Measurements from ENCODE around the gene SNX9. TPM values are rescaled to one million over a fixed set of nuclear protein-coding genes. Genes with fewer than 3 reads are reported as not detected.

The SNX9 gene
- total RNA-seq, 1 experiment from 2014 or later: 16.6 TPM

DNA sequence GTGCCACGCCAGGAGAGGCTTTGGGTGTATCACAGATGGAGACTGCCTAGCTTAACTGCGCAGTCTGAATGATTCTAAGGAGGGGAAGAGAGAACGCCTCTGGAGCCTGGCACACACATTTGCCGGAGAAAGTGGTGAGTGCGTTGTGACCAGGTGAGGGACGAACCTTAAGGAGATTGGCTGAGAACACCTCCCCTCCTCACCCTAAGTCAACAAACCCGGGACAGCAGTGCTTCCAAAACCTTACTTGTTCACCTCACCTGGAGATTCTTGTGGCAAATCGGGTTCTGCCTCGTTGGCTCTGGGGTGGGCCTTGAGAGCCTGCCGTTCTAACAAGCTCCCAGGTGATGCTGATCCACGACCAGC lies 168.0 kb downstream of the SNX9 start:
- CTCF ChIA-PET: interaction anchor here (0.5 kb wide), 1 partner anchor 45 kb away, joined by 3 read pairs; no protein-coding TSS in a partner anchor
- Mint-ChIP-seq H3K4me1 (ENCODE audit: low read depth, unreplicated experiment) (peaks cover 52% of the 10 kb centered on the region), H3K36me3 (ENCODE audit: insufficient read depth, unreplicated experiment) (peaks cover 17% of the 10 kb centered on the region), H3K4me3 (ENCODE audit: low read depth, unreplicated experiment) (no peak overlapping the region), H3K27ac (ENCODE audit: unreplicated experiment) (no peak overlapping the region), H3K9me3 (ENCODE audit: low read depth, unreplicated experiment) (no peaks in the 10 kb centered on the region), H3K27me3 (ENCODE audit: unreplicated experiment) (no peaks in the 10 kb centered on the region)
- intact Hi-C loops (cut with micrococcal nuclease; ENCODE audit: unreplicated experiment): no loop called here
- TF ChIP-seq, protein P1, sequence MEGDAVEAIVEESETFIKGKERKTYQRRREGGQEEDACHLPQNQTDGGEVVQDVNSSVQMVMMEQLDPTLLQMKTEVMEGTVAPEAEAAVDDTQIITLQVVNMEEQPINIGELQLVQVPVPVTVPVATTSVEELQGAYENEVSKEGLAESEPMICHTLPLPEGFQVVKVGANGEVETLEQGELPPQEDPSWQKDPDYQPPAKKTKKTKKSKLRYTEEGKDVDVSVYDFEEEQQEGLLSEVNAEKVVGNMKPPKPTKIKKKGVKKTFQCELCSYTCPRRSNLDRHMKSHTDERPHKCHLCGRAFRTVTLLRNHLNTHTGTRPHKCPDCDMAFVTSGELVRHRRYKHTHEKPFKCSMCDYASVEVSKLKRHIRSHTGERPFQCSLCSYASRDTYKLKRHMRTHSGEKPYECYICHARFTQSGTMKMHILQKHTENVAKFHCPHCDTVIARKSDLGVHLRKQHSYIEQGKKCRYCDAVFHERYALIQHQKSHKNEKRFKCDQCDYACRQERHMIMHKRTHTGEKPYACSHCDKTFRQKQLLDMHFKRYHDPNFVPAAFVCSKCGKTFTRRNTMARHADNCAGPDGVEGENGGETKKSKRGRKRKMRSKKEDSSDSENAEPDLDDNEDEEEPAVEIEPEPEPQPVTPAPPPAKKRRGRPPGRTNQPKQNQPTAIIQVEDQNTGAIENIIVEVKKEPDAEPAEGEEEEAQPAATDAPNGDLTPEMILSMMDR (IDR thresholded peaks at IDR 0.05; ENCODE audit: unreplicated experiment): no peak
- no TSS peak for BruUV-seq (replicated peaks)
- DNase-seq: no peak

DNA sequence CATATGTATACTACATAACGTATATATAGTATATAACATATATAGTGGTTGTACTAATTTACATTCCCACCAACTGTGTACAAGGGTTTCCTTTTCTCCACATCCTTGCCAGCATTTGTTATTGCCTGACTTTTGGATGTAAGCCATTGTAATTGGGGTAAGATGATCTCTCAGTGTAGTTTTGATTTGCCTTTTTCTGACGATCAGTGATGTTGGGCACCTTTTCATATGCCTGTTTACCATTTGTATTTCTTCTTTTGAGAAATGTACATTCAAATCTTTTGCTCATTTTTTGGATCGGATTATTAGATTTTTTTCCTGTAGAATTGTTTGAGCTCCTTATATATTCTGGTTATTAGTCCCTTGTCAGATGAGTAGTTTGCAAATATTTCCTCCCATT lies 170.0 kb downstream of the SNX9 start:
- TF ChIP-seq, protein P1 (IDR thresholded peaks at IDR 0.05; ENCODE audit: unreplicated experiment): no peak

DNA sequence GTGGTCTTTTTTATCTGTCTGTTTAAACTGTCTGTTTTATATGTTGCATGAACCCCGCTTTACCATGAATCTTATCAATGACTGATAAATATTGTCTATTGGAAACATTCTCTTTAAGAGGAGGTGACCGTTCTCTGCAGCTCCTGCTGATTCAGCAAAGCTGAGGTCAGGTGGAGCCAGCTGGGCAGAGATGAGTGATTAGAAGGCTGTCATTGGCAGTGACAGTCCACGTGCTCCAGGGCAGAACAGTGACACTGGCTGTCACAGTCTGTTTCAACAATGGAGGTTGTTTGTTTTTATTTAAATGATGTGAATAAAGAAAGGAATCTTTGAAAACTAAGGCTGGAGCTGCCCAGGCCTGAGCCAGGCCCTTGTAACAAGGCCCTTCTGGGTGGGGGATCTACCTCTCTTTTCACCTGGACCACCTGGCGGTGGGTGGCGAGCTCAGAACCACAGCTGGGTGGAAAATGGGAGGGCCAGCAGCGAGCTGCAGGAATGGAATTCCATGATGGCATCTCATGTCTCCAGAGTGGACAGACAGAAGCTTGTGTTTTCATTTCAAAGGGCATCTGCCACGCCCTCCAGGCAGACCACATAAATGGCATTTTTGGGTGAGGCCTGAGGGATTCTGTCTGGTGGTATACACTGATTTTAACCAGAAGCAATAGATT lies 171.2 kb downstream of the SNX9 start:
- intact Hi-C loops (cut with micrococcal nuclease; ENCODE audit: unreplicated experiment): no loop called here
- no peak overlapping the region for H3K27ac Mint-ChIP-seq (ENCODE audit: unreplicated experiment)
- peaks cover 64% of the 10 kb centered on the region for H3K4me1 Mint-ChIP-seq (ENCODE audit: low read depth, unreplicated experiment)
- H3K9me3 Mint-ChIP-seq (ENCODE audit: low read depth, unreplicated experiment): no peaks in the 10 kb centered on the region
- H3K36me3 Mint-ChIP-seq (ENCODE audit: insufficient read depth, unreplicated experiment): peaks cover 17% of the 10 kb centered on the region
- no TSS peak for BruUV-seq (replicated peaks)
- H3K27me3 Mint-ChIP-seq (ENCODE audit: unreplicated experiment): no peaks in the 10 kb centered on the region
- CTCF ChIA-PET: interaction anchor here (0.7 kb wide), 1 partner anchor 231 kb away, joined by 3 read pairs; no protein-coding TSS in a partner anchor
- DNase-seq: no peak
- no peak overlapping the region for H3K4me3 Mint-ChIP-seq (ENCODE audit: low read depth, unreplicated experiment)
- TF ChIP-seq, protein P1 (IDR thresholded peaks at IDR 0.05; ENCODE audit: unreplicated experiment): no peak

More for the DNA sequence above, 170.0 kb downstream of the SNX9 start:
- no peak overlapping the region for H3K27ac Mint-ChIP-seq (ENCODE audit: unreplicated experiment)
- no peak for DNase-seq
- no peaks in the 10 kb centered on the region for H3K9me3 Mint-ChIP-seq (ENCODE audit: low read depth, unreplicated experiment)
- H3K36me3 Mint-ChIP-seq (ENCODE audit: insufficient read depth, unreplicated experiment): peaks cover 17% of the 10 kb centered on the region
- intact Hi-C loops (cut with micrococcal nuclease; ENCODE audit: unreplicated experiment): no loop called here
- H3K27me3 Mint-ChIP-seq (ENCODE audit: unreplicated experiment): no peaks in the 10 kb centered on the region
- H3K4me3 Mint-ChIP-seq (ENCODE audit: low read depth, unreplicated experiment): no peak overlapping the region
- CTCF ChIA-PET: interaction anchor here (0.7 kb wide), 1 partner anchor 189 kb away, joined by 3 read pairs; no protein-coding TSS in a partner anchor
- peaks cover 67% of the 10 kb centered on the region for H3K4me1 Mint-ChIP-seq (ENCODE audit: low read depth, unreplicated experiment)
- BruUV-seq (replicated peaks): no TSS peak

Other genes with a start within 250 kb of the SNX9 start
- 26.8 and 29.1 TPM in 2 replicates for gene SYNJ2, start 158.6 kb downstream of the SNX9 start, total RNA-seq (2022)